Renal pelvis (tissue), 4 donors: ENCODE measurements around the gene PROCA1. TPM values are rescaled to one million over a fixed set of nuclear protein-coding genes. Genes with fewer than 3 reads are reported as not detected.

Source experiments
- DNase-seq: peaks from one replicate; pipeline ENCODE4 v3.0.0-alpha.2; 2013
- polyA plus RNA-seq, 3 donors: library from polyadenylated mRNA; unstranded; fragments of 120-200 nt; gene quantifications; one replicate each; pipeline ENCODE4 v1.2.1, GENCODE V29; 2013; ENCODE audit not compliant: insufficient read length in 3 of 3

Gene PROCA1
- polyA plus RNA-seq, 3 donors: 4.3 to 11.2 (median 10.3) TPM

GRCh38 chr17:28712032-28712704 lies 480 bp upstream of the PROCA1 start:
- no peak for DNase-seq

- peak; percentile 93 for DNase-seq
These were observed 596 bp downstream of the PROCA1 start for GRCh38 chr17:28710861-28711722.

GRCh38 chr17:28707339-28707720 lies 4.4 kb downstream of the PROCA1 start:
- no peak for DNase-seq

GRCh38 chr17:28706471-28707338 lies 5.0 kb downstream of the PROCA1 start:
- DNase-seq: no peak

- no peak for DNase-seq
These were observed 5.9 kb downstream of the PROCA1 start for GRCh38 chr17:28705728-28706334.

- DNase-seq: no peak
These were observed 6.5 kb downstream of the PROCA1 start for GRCh38 chr17:28705074-28705659.

- no peak for DNase-seq
These were observed 7.3 kb downstream of the PROCA1 start for GRCh38 chr17:28704219-28704858.

GRCh38 chr17:28703552-28704218 lies 8.0 kb downstream of the PROCA1 start:
- no peak for DNase-seq

GRCh38 chr17:28702752-28703150 lies 8.9 kb downstream of the PROCA1 start:
- DNase-seq: no peak

- no peak for DNase-seq
These were observed 9.5 kb downstream of the PROCA1 start for GRCh38 chr17:28702026-28702751.

GRCh38 chr17:28700830-28701492 lies 10.7 kb downstream of the PROCA1 start:
- DNase-seq: no peak

GRCh38 chr17:28700278-28700677 lies 11.4 kb downstream of the PROCA1 start:
- no peak for DNase-seq

- DNase-seq: peak; percentile 17
These were observed 13.3 kb downstream of the PROCA1 start for GRCh38 chr17:28698253-28698941.

GRCh38 chr17:28693869-28694268 lies 17.8 kb downstream of the PROCA1 start:
- DNase-seq: no peak

GRCh38 chr17:28689011-28689410 lies 22.7 kb downstream of the PROCA1 start:
- DNase-seq: no peak

- no peak for DNase-seq
These were observed 23.2 kb downstream of the PROCA1 start for GRCh38 chr17:28688481-28688880.

- no peak for DNase-seq
These were observed 25.4 kb downstream of the PROCA1 start for GRCh38 chr17:28686296-28686695.

- DNase-seq: no peak
These were observed 26.3 kb downstream of the PROCA1 start for GRCh38 chr17:28685366-28685765.
